HG03175 (cell line): Measurements from ENCODE around the gene ARSI.

ENCODE experiments used
- ATAC-seq: cut with Tn5 transposase; IDR thresholded peaks from one replicate; pipeline ENCODE4 v1.9.1; 2021; ENCODE audit warnings: mild to moderate bottlenecking, moderate library complexity; ENCODE audit not compliant: unreplicated experiment

Gene ARSI

DNA sequence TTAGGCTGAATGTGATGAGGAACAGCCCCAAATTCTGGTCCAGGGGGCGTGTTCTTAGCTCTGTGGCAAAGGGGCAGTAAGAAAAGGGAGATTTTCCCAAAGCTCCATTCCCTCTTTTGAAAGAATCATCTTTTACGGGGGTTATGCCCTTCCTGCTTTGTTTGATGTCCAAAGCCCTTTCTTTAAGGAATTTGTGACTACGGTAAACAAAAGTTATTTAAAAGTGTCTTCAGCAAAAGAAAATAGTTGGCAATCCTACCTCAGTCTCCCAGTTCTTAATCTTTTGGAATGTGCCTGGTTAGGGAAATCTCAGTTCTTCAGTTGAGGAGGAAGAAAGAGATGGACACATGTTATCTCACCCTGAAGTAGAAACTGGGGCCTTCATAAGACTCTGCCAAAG, 24.4 kb upstream of the ARSI start:
- no peak for ATAC-seq

DNA sequence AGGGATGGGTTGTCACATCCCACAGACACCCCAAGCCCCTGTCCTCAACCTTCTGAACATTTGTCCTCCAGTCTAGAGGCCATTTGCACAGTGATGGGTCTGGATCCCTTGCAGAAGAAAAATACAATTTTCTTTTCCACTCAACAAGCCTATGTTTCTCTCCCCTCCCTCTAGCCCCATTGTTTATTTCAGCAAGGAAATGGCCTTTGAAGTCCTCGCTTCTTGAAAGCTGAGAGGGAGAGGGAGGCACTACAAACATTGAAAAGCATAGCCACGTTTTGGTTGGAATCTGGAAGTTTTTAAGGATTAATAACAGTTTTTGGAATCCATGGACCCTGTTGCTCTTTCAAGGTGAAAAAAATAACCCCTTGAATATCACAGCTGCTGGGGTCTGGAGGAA, 24.0 kb upstream of the ARSI start:
- ATAC-seq, result no peak

DNA sequence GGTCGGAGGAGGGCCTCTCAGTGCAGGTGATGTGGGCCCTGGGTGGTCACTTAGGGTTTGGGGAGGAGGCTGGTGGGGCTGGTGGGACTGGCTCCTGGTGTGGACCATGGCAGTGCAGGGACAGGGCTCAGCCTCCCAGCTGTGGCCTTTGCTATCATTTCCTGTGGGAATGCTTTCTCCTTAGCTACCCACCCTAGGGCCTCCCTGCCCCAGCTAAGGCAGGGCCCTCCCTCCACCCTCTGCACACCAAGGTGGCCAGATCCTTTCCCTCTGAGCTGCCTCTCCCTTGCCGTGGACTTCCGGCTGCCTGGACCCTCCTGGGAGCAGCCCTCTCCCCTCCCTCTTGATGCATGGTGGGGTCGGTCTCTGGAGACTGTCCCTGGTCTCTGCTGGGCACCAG, 22.7 kb upstream of the ARSI start:
- ATAC-seq, result no peak

DNA sequence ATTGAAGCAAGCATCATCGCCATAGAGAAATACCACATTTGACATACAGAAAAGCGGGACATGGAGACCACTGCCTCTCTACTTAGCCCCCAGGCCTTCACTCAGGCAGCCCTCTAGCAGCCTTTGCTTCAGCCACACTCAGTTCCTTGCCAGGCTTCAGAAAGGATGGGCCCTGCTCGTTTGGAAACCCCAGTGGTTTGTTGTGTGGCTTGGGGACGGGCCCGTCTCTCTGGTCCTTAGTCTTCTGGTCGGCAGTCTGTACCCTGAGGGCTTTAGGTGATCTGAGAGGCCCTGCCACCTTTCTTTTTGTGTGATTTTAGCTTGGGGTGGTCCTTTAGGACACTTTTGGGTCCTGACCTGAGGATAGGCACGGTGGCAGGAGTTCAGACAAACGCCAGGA, 21.1 kb upstream of the ARSI start:
- ATAC-seq, result no peak

DNA sequence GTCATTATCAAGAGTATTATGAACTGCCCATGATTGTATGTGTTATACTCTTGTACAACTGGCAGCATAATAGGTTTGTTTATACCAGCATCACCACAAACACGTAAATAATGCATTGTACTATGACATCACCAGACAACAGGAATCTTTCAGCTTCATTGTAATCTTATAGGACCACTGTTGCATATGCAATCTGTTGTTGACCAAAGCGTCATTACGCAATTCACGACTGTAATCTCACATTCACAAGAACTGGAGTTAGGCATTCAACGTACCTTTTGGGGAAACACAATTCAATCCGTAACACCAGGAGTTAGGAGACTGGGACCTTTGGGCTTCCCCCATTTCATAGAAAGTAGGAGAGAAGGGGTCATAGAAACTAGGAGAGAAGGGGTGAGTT, 20.4 kb upstream of the ARSI start:
- ATAC-seq, result no peak

DNA sequence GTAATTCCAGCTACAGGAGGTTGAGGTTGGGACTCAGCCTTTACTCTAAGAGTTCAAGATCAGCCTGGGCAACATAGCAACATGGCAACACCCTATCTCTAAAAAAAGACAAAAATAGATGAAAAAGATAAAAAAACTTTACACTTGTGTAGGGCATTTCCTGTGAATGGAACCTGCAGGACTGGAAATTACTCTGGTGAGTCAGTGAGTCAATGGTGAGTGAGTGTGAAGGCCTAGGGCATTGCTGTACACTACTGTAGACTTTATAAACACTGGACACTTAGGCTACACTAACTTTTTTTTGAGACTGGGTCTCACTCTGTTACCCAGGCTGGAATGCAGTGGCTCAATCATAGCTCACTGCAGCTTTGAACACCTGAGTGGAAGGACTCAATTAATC, 19.5 kb upstream of the ARSI start:
- ATAC-seq, result no peak

DNA sequence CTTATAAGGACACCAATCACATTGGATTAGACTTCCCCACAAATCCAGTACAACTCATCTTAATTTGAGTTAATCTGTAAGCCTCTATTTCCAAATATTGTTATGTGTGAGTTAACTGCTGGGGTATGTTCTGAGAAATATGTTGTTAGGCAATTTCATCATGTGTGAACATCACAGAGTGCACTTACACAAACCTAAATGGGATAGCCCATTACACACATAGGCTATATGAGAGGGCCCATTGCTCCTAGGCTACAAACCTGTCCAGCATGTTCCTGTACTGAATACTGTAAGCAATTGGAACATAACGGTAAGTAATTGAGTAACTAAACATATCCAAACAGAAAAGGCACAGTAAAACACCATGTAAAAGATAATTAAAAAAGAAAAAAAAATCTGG, 19.1 kb upstream of the ARSI start:
- no peak for ATAC-seq

DNA sequence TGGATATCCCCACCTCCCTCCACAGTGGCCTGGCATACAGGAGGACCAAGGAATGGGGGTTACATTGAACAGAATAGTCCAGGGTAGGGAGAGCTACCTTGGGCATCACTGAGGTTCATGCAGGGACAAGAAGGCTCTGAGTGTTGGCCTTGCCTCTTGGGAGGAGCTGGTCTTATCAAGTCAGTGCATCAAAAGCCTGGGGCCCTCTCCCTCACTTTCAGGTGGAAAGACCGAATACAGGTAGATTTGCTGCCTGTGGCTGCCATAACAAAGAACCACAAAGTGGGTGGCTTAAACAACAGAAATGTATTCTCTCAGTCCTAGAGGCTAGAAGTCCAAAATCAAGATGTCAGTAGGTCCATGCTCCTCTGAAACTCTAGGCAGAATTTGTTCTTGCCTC, 18.5 kb upstream of the ARSI start:
- no peak for ATAC-seq

DNA sequence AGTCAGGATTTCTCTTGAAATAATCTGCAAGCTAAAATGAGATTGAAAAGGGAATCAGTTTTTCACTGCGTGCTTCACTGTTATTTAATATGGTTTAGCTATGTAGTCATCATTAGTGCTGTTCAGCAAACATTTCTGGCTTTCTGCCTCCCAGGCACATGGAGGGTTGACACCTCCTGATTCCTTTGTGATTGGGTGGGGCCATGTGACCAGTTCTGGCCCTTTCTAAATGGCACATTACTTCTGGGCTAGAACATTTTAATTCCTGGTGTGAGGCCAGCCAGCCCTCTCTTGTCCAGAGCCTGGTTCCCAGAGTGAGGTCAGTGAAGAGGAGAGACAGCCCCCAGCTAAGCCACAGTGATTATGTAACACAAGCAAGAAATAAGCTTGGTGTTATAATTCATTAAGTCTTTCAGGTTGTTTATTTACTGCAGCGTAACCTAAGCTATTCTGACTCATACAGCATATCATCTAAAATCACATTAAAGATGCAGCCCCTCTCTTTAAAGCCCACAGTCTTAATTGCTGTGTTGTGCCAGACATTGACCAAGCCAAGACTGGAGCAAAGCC, 17.4 kb upstream of the ARSI start:
- ATAC-seq, result no peak

DNA sequence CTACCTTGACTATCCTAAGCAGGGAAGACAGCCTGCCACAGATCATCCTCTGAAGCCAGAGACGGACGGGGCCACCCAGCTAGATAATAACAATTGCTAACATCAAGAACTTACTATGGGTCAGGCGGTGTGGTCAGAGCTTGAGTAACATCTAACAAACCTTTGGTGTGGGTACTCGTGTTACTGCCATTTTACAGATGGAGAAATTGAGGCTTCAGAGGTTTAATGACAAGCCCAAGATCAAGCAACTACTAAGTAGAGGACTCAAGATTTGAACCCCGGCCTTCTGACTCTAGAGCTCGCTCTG, 16.7 kb upstream of the ARSI start:
- ATAC-seq, result no peak

DNA sequence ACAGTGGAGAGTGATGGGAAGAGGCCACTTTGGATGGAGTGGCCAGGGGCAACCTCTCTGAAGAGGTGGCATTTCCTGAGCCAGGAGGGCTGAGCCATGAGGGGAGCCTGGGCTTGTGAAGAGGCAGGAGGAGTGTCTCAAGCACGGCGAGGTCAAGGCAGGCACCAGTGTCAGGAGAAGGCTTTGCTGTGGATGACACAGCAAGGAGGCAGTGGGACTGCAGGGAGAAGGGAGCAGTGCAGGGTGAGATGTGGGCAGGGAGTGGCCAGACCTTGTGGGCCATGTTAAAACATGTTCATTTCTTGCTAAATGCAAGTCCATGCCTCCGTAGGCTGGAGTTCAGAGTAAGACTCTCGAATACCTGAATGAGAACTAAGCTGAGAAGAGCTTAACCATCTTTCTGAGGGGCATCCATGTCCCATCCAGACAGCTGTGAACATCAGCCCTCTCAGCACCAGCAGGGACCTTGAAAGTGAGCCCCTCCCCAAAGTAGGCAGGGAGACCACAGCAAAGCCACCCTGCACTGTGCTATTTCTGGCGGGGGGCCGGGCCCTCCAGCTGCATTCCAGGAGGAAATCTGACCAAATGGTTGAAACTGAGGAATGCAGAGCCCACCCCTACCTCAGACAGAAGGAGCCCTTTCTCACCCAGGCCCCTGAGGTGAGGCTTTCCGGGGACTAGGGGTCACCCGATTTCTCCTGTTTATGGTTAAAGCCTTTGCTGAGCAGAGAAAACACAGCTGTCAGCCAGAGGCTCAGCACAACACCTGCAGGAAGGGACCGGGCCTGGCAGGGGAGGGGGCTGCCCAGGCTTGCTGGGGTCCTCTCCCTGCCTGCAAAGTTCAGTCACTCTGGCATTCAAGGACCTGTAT, 16.1 kb upstream of the ARSI start:
- ATAC-seq, result no peak

DNA sequence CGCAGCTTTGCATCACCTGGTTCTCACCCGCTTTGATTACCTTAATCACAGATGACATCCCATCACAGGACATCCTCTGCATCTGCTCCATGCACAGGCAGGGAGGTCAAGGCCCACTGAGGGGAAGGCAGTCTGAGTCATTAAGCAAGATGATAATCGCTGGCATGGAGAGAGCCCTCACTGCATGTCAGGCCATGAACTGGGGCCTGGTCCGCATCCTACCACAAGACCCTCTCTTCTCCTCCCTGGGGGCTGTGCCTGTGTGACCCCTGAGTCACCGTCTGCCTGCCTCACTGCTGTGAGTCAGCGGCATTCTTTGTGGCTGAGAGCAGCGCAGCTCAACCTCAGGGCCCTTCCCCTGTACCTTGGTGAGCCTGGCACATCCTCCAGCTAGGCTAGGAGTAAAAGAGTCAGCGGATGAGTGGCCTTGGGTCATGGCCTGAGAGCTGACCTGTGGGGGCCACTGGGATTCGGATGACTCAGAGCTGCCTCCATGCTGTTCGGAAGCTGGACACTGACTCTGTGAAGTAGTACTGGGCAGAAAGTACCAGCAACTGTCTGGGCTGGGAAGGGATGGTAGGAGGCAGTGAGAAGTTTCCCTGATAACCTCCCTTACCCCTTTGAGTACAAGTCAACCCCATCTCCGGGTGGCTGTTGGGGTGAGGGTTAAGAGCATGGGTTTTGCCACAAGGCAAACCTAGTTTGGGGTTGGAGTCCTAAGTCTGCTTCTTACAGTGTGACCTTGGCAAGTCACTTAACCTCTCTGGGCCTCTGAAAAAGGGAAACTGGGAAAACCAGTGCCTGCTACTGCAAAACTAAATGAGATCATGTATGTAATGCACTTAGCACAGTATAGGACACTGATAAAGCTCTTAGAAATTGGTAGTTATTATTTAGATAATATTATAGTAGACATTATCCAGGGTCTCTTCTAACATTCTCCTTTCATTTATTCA, 14.6 kb upstream of the ARSI start:
- ATAC-seq, result no peak

DNA sequence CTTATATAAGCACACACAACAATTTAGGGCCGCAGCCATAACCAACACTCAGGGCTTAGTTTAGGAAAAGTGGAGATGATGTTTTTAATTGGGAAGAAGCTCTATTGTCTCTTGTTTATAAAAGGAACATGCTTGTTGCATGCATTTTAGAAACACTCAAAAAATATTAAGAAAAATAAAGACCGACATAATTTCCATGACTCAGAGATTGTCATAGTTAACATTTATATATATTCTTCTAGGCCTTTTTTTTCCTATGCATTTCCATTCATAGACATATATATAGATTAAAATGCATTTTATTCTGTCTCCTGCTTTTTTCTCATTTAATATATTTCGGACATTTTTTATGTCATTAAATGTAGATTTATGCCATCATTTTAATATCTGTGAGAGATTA, 13.6 kb upstream of the ARSI start:
- no peak for ATAC-seq

DNA sequence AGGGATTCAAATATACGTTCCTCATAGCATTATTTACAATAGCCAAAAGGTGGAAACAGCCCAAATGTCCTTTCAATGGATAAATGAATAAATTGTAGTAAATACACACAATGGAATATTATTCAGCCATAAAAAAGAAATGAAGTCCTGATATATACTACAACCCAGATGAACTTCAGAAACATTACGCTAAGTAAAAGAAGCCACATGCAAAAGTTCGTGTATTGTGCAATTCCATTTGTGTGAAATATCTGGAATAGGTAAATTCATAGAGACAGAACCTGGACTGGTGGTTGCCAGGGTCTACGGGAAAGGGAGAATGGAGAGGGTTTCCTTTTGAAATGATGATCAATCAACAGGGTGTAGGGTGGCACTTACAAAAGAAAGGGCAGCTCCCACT, 12.5 kb upstream of the ARSI start:
- no peak for ATAC-seq

DNA sequence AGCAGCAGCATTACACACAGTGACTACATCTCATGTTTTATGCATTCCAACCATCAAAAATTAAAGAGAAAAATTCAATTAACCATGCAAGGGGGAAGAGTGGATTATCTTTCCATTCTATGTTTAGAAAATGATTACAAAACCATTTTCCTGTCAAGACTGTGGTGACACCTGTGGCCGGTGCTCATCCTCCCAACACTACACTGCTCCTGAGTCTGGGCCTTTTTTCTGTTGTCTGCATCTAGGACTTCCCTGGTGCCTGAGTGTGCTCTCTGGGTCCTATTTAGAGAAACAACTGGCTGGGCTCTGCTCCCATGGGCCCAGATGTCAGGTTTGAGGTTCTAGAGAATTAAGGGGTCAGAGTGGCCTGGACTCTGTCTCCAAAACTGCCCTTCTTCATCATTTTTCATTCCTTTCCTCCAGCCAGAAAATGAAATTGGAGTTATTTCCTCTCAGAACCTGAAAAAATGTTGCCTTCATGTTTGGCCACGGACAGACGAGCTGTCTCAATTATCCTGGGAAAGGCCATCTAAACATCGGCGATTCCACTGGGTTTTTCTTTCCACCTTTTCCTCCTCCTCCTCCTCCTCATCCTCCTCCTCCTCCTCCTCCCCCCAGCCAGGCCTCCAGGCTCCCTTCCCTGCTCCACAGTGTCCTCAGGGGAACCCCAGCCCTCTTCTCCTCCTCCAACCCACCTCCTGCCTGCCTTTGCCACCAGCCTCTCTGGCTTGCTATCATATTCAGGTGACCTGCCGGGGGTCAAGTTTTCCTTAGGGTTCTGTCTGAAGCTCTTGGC, 11.4 kb upstream of the ARSI start:
- ATAC-seq, result no peak

DNA sequence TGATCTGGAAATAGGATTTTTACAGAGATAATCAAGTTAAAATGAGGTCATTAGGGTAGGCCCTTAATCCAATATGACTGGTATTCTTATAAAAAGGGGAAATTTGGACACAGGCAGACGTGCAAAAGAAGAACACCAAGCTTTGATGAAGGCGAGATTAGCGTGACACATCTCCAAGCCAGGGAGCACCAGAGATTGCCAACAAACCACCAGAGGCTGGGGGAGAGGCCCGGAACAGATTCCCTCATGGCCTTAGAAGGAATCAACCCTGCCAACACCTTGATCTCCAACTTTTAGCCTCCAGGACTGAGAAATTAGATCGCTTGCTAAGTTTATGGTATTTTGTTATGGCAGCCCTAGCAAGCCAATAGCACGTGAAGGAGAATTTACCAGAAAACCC, 10.8 kb upstream of the ARSI start:
- ATAC-seq, result no peak

DNA sequence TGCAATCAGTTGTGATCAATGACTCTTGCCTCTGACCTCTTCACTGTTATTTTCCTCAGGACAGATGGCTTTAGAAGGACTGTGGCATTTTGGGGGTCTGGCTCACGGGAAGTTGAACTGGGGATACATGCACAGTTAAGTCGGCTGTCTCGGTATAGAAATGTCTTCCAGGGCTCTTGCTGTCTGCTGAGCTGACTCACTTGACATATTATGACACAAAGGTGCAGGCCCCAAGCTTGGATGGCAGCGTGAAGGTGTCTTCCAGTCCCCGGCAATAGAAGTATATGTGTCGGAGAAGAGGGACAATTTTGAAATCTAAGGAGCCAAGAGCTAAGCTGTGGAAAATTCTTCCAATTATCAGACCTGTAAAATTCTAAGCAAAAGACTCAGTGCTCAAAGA, 9.8 kb upstream of the ARSI start:
- no peak for ATAC-seq

DNA sequence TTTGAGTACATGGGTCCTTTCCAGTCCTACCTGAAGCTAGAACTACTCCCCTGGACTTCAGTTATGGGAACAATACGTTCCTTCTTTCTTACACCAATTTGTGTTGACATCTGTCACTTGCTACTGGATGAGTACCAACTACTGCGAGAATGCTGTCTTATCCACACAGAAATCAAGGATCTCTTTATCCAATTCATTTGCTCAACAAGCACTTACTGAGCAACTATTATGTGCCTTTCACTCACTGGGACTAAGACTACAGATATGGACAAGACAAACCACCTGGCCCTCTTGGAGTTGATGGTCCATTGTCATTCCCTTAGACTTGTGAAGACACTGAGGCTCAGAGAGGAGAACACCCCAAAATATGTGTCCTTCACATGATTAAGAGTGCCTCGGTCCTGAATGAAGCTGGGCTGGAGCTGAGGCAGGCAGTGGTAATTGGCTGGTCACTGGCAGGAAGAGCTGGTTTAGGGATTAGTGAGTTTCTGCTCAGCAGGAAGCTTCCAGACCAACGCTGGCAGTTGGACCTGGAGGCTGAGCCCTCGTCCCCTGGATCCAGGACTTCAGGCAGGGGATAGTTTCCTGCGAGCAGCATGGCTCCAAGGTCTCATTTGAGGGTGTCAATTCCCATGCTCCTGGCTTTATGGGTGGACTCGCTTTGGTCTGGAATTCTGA, 8.4 kb upstream of the ARSI start:
- no peak for ATAC-seq

DNA sequence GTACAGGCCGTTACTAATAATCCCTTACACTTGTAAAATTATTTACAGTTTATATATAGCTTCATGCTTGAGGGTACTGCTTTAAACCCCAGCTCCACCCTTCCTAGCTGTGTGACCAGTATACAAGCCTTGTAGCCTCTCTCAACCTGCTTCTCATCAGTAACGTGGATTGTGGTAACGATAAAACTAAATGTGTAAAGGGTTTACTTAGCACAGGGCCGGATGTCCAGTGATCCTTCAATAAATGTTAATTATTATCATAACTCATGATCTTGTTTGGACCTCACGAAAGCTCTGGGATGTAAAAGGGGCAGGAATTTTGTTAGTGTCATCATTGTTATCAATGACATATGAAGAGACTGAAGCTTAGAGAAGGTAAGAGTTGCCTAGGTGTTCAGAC, 7.5 kb upstream of the ARSI start:
- ATAC-seq, result no peak

DNA sequence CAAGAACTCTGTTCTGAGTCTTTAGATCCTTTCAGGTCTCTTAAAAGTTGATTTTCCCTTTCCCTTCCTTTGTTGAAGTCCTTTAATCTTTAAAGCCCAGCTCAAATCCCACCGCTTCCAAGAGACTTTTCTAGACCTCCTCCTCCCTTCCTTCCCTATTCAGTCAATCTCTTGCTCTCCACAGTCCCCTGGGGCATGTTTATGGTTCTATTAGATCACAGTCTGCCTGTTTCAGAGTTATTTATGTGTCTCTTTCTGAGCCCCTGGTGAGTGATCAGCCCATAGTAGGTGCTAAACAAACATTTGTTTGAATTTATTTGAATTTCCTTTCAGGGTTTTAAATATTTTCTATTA, 7.2 kb upstream of the ARSI start:
- ATAC-seq, result no peak
